HUES64 (cell line): ENCODE measurements around the gene PNLIPRP3. TPM values are rescaled to one million over a fixed set of nuclear protein-coding genes. Genes with fewer than 3 reads are reported as not detected.
"Not testable (repeated sequence)": the region's sequence is repeated elsewhere in the genome, so short reads cannot be mapped to it uniquely, and the experiment has no call there.

ENCODE experiments used
- H3K27ac ChIP-seq: 2 replicates; pipeline ENCODE4 v1.7.0; 2013; ENCODE audit warnings: low read depth, low read length, inconsistent platforms
- H3K27me3 ChIP-seq: 2 replicates; pipeline ENCODE4 v1.6.1; 2013; ENCODE audit warnings: mild to moderate bottlenecking, low read length; ENCODE audit not compliant: insufficient read depth
- H3K36me3 ChIP-seq: 2 replicates; pipeline ENCODE4 v1.6.1; 2013; ENCODE audit warnings: mild to moderate bottlenecking, low read length; ENCODE audit not compliant: insufficient read depth
- H3K4me1 ChIP-seq: 2 replicates; pipeline ENCODE4 v1.6.1; 2013; ENCODE audit warnings: mild to moderate bottlenecking, low read length, moderate library complexity; ENCODE audit not compliant: insufficient read depth
- H3K4me3 ChIP-seq: 2 replicates; pipeline ENCODE4 v1.5.1; 2013; ENCODE audit warnings: mild to moderate bottlenecking, low read length, moderate library complexity
- H3K9ac ChIP-seq: 2 replicates; pipeline ENCODE4 v1.6.1; 2013; ENCODE audit warnings: mild to moderate bottlenecking, low read depth, low read length
- H3K9me3 ChIP-seq: 2 replicates; pipeline ENCODE4 v1.6.1; 2013; ENCODE audit warnings: low read depth, low read length; ENCODE audit not compliant: insufficient read depth
- whole genome bisulfite sequencing: fragments of 150-250, 120-280 bp; methylation state at CpG from one replicate; pipeline ENCODE4 v1.1.7; 2013; ENCODE audit warnings: missing lambda C conversion rate; 5-methylcytosine and 5-hydroxymethylcytosine counted together
- polyA plus RNA-seq, 2 experiments: library from polyadenylated mRNA; stranded (reverse); fragments of 50-300 nt; gene quantifications; one replicate each; pipeline ENCODE4 v1.2.3, GENCODE V29; 2013

Gene PNLIPRP3
- not detected for polyA plus RNA-seq (2013, experiment 1 of 2)
- polyA plus RNA-seq (2013, experiment 2 of 2), result not detected

DNA sequence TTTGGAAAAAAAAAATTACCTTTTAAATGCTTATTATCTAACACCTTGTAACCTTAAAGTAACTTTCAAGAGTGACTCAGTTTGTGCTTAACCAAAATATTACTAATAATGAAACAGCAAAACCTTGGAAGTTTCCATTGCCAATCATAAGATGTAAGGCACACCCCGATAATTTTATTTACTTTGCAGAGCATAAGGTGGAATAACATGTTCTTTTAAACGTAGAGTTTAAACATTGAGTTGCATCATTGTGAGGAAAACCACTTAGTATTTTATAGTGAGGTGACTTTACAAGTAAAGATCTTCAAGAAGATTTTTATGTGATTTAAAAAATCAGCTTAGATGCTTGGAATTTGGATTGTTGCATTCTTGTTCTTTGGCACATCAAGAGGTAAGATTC is at the start of gene PNLIPRP3:
Gene PNLIPRP3 (plus strand): TSS at position 177 of the 400 bp plus-strand sequence. CDS start 166 bp downstream, at position 343.
- Histone ChIP-seq H3K4me3 (no peak within 1 kb of the TSS), H3K9ac (no peak within 1 kb of the TSS), H3K9me3 (no peaks in the 10 kb centered on the region), H3K27ac (no peak within 1 kb of the TSS), H3K27me3 (no peaks in the 10 kb centered on the region), H3K4me1 (no peaks in the 10 kb centered on the region), H3K36me3 (no peaks in the 10 kb centered on the region)
- WGBS, result 94% methylated on average over 2 of the region's 2 CpGs

DNA sequence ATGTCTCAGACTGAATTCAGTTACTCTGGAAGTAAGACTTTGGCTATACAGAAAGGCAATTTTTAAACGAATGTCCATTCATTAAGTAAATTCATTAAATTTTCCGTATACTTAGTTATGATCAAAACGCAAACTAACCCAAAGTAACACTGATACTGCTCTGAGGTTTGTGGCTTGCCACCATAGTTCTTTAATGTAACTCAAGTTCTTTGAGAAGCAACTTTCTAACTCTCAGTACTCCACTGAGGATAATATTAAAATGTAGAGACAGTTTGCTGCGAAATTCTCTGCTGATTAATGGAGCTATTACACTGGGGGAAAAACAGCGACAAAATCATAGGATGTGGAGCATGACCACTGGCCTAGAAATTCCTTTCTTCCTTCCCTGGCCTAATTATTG is 45.4 kb upstream of the PNLIPRP3 start:
- no peak overlapping the region for H3K27ac ChIP-seq
- peaks cover 7% of the 10 kb centered on the region; the same call in 1 of the 2 replicates for H3K4me1 ChIP-seq
- no peaks in the 10 kb centered on the region for H3K27me3 ChIP-seq
- no peaks in the 10 kb centered on the region for H3K9me3 ChIP-seq
- H3K4me3 ChIP-seq, result no peak overlapping the region
- H3K36me3 ChIP-seq, result no peaks in the 10 kb centered on the region
- 97% methylated on average over 5 of the region's 5 CpGs for WGBS
- no peak overlapping the region for H3K9ac ChIP-seq

DNA sequence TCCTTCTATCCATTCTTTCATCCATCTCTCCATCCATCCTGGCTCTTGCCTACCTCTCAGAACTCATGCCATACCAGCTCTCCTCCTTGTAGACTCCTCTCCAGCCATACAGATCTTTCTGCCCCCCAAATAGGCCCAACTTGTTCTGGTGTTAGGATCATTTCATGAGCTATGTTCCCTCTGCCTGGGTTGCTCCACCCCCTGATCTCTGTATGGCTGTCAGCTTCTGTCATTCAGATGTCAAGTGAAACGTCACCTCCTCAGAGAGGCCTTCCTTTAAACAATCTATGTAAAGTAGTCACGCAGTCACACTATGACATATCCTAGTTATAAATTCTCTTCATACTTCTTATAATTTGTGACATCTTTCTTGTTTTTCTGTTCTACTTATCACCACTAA is 42.3 kb upstream of the PNLIPRP3 start:
- Histone ChIP-seq H3K4me1 (peaks cover 11% of the 10 kb centered on the region; the same call in 1 of the 2 replicates), H3K9me3 (no peaks in the 10 kb centered on the region), H3K36me3 (no peaks in the 10 kb centered on the region), H3K4me3 (no peak overlapping the region), H3K27me3 (no peaks in the 10 kb centered on the region), H3K9ac (no peak overlapping the region), H3K27ac (no peak overlapping the region)
- 83% methylated on average over 2 of the region's 2 CpGs for WGBS

DNA sequence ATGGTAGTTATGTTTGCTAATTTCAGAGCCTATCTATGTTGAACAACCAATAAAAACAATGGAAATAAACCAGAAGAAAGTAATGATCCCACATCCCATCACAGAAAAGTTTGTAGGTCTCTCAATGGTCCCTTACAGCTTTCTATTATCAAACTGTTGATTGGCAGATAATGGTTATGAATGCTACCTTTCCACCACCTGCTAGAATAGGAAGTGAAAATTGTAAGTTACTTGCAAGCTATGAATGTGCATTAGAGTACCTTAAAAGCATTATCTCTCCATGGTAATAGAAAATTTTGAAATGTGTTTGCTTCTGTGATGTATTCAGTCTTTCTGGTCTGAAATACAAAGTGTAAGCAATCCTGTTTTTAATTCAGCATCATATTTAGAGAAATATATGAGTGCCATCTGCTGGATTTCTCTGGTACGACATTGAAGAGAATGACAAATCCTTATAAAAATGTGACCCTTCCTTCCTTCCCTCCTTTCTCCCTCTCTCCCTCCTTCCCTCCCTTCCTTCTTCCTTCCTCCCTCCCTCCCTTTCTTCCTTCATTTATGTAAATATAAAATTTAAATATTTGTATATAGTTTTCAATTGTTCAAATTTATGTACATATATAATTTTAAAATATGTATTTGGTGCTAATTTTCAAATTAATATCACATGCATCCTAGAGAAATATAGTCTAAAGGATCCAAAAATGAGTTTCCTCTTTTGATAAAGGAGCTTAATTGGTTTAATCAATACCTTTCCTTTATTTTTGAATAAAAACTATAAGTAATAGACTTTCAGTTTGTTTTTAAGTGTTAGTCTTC is 41.4 kb upstream of the PNLIPRP3 start:
- H3K27ac ChIP-seq, result no peak overlapping the region
- H3K9ac ChIP-seq, result no peak overlapping the region
- no peaks in the 10 kb centered on the region for H3K36me3 ChIP-seq
- no peaks in the 10 kb centered on the region for H3K9me3 ChIP-seq
- H3K4me1 ChIP-seq, result peaks cover 11% of the 10 kb centered on the region; the same call in 1 of the 2 replicates
- 7% methylated on average over 1 of the region's 1 CpG for WGBS
- no peak overlapping the region for H3K4me3 ChIP-seq
- no peaks in the 10 kb centered on the region for H3K27me3 ChIP-seq

DNA sequence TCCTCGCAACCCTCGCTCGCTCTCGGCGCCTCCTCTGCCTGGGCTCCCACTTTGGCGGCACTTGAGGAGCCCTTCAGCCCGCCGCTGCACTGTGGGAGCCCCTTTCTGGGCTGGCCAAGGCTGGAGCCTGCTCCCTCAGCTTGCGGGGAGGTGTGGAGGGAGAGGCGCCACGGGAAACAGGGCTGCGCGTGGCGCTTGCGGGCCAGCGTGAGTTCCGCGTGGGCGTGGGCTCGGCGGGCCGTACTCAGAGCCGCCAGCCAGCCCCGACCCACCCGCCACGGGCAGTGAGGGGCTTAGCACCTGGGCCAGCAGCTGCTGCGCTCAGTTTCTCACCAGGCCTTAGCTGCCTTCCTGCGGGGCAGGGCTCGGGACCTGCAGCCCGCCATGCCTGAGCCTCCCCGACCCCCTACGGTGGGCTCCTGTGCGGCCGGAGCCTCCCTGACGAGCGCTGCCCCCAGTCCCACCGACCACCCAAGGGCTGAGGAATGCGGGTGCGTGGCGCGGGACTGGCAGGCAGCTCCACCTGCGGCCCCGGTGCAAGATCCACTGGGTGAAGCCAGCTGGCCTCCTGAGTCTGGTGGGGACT is 34.3 kb upstream of the PNLIPRP3 start:
- H3K9ac ChIP-seq, H3K27ac ChIP-seq, H3K27me3 ChIP-seq, H3K4me3 ChIP-seq, H3K9me3 ChIP-seq, H3K4me1 ChIP-seq, H3K36me3 ChIP-seq: not testable (repeated sequence)
- WGBS, result 97% methylated on average over 43 of the region's 43 CpGs

GRCh38 chr10:116395223-116395985 is 32.2 kb upstream of the PNLIPRP3 start:
- Histone ChIP-seq H3K9me3 (no peaks in the 10 kb centered on the region), H3K4me3 (no peak overlapping the region), H3K27me3 (no peaks in the 10 kb centered on the region), H3K4me1 (no peaks in the 10 kb centered on the region), H3K27ac (no peak overlapping the region), H3K9ac (no peak overlapping the region), H3K36me3 (no peaks in the 10 kb centered on the region)
- WGBS, result 92% methylated on average over 13 of the region's 13 CpGs

- Histone ChIP-seq H3K4me1 (no peaks in the 10 kb centered on the region), H3K36me3 (no peaks in the 10 kb centered on the region), H3K9me3 (no peaks in the 10 kb centered on the region), H3K9ac (no peak overlapping the region), H3K27ac (no peak overlapping the region), H3K27me3 (no peaks in the 10 kb centered on the region), H3K4me3 (no peak overlapping the region)
- 87% methylated on average over 5 of the region's 5 CpGs for WGBS
Observed at GRCh38 chr10:116398224-116398623, 29.4 kb upstream of the PNLIPRP3 start.

DNA sequence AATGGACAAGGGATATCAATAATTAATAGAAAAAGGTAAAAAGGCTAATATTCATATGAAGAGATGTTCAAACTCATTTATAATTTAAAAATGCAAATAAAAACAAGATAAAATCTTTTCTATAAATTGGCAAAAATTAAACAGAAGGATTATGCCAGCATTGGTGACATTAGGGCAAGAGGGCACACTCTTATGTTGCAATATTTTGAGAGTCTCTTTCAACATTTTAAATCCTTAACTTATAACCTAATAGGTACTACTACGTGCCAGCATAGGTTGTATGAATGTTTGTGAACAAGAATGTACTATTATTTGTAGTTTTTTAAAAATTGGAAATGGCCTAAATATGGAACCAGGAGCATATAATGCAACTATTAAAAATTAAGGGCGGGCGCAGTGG is 24.8 kb upstream of the PNLIPRP3 start:
- H3K4me3 ChIP-seq, result no peak overlapping the region
- no peaks in the 10 kb centered on the region for H3K9me3 ChIP-seq
- no peaks in the 10 kb centered on the region for H3K27me3 ChIP-seq
- no peak overlapping the region for H3K27ac ChIP-seq
- H3K4me1 ChIP-seq, result no peaks in the 10 kb centered on the region
- H3K36me3 ChIP-seq, result no peaks in the 10 kb centered on the region
- 97% methylated on average over 3 of the region's 3 CpGs for WGBS
- H3K9ac ChIP-seq, result no peak overlapping the region

GRCh38 chr10:116403740-116404250 is 23.9 kb upstream of the PNLIPRP3 start:
- H3K27me3 ChIP-seq, result no peaks in the 10 kb centered on the region
- 90% methylated on average over 5 of the region's 6 CpGs for WGBS
- no peaks in the 10 kb centered on the region for H3K36me3 ChIP-seq
- H3K27ac ChIP-seq, result no peak overlapping the region
- H3K9ac ChIP-seq, result no peak overlapping the region
- H3K9me3 ChIP-seq, result no peaks in the 10 kb centered on the region
- no peaks in the 10 kb centered on the region for H3K4me1 ChIP-seq
- no peak overlapping the region for H3K4me3 ChIP-seq

DNA sequence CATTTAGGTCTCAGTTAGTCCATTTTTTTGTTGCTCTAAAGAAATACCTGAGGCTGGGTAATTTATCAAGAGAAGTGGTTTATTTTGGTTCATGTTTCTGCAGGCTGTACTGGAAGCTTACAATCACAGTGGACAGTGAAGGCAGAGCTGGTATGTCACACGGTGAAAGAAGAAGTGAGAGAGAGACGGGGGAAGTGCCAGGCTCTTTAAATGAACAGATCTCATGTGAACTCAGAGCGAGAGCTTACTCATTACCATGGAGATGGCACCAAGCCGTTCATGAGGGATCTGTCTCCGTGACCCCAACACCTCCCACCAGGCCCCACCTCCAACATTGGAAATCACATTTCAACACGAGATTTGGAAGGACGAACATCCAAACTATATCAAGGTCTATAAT is 18.9 kb upstream of the PNLIPRP3 start:
- no peaks in the 10 kb centered on the region for H3K9me3 ChIP-seq
- H3K36me3 ChIP-seq, result no peaks in the 10 kb centered on the region
- H3K4me1 ChIP-seq, result no peaks in the 10 kb centered on the region
- no peak overlapping the region for H3K9ac ChIP-seq
- H3K27me3 ChIP-seq, result no peaks in the 10 kb centered on the region
- no peak overlapping the region for H3K4me3 ChIP-seq
- 70% methylated on average over 7 of the region's 7 CpGs for WGBS
- H3K27ac ChIP-seq, result no peak overlapping the region

DNA sequence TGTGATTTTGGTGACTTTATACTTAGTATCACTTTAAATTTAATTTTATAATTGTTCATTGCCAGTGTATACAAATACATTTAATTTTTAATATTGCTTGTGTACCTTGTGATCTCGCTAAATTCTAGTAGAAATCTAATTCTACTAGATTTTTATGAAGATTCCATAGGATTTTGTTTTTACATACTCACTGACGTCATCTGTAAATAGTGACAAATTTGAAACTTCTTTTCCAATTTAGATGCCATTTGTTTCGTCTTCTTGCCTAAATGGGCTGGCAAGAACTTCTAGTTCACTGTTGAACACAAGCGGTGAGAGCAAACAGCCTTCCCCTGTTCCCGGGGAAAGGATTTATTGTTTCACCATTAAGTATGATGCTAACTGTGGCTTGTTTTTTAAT is 17.3 kb upstream of the PNLIPRP3 start:
- no peaks in the 10 kb centered on the region for H3K4me1 ChIP-seq
- H3K36me3 ChIP-seq, result no peaks in the 10 kb centered on the region
- no peak overlapping the region for H3K9ac ChIP-seq
- H3K4me3 ChIP-seq, result no peak overlapping the region
- H3K27me3 ChIP-seq, result no peaks in the 10 kb centered on the region
- no peak overlapping the region for H3K27ac ChIP-seq
- H3K9me3 ChIP-seq, result no peaks in the 10 kb centered on the region
- WGBS, result 96% methylated on average over 4 of the region's 5 CpGs
